NCI-H510A (cell line): ENCODE results near the gene SMYD1.

Experiments
- DNase-seq: peaks from one replicate; lab custom pipeline; 2025; lab: John Stamatoyannopoulos, UW

The SMYD1 gene

GRCh38 chr2:88055371-88056128, 12.1 kb upstream of the SMYD1 start, which contains the start of gene KRCC1:
Gene KRCC1 (minus strand): TSS chr2:88055783. CDS start chr2:88028563, 27,220 bp downstream.
- DNase-seq: peak; percentile 56

- no peak for DNase-seq
Measured at GRCh38 chr2:88057437-88057844, 10.2 kb upstream of the SMYD1 start.

GRCh38 chr2:88058191-88058590, 9.4 kb upstream of the SMYD1 start:
- no peak for DNase-seq

GRCh38 chr2:88059979-88060906, 7.4 kb upstream of the SMYD1 start:
- no peak for DNase-seq

GRCh38 chr2:88060907-88061275, 6.7 kb upstream of the SMYD1 start:
- DNase-seq: no peak

GRCh38 chr2:88061295-88061694, 6.3 kb upstream of the SMYD1 start:
- DNase-seq: no peak

- no peak for DNase-seq
Measured at GRCh38 chr2:88066543-88066942, 1.1 kb upstream of the SMYD1 start.

GRCh38 chr2:88067189-88067588, 436 bp upstream of the SMYD1 start:
- no peak for DNase-seq

GRCh38 chr2:88068044-88068443, 419 bp downstream of the SMYD1 start:
- DNase-seq: no peak

GRCh38 chr2:88069117-88069516, 1.5 kb downstream of the SMYD1 start:
- no peak for DNase-seq

- DNase-seq: no peak
Measured at GRCh38 chr2:88070055-88070454, 2.4 kb downstream of the SMYD1 start.

- no peak for DNase-seq
Measured at GRCh38 chr2:88071365-88071764, 3.7 kb downstream of the SMYD1 start.

GRCh38 chr2:88074150-88074549, 6.5 kb downstream of the SMYD1 start:
- DNase-seq: no peak

- DNase-seq: no peak
Measured at GRCh38 chr2:88074854-88075292, 7.2 kb downstream of the SMYD1 start.

GRCh38 chr2:88077080-88077479, 9.5 kb downstream of the SMYD1 start:
- no peak for DNase-seq

GRCh38 chr2:88078643-88079172, 11.1 kb downstream of the SMYD1 start:
- no peak for DNase-seq

- no peak for DNase-seq
Measured at GRCh38 chr2:88080545-88080944, 12.9 kb downstream of the SMYD1 start.

GRCh38 chr2:88081924-88082608, 14.4 kb downstream of the SMYD1 start:
- DNase-seq: no peak

GRCh38 chr2:88082781-88083180, 15.2 kb downstream of the SMYD1 start:
- no peak for DNase-seq

GRCh38 chr2:88085099-88085498, 17.5 kb downstream of the SMYD1 start:
- DNase-seq: no peak

GRCh38 chr2:88085602-88086001, 18.0 kb downstream of the SMYD1 start:
- no peak for DNase-seq

- DNase-seq: no peak
Measured at GRCh38 chr2:88086401-88086800, 18.8 kb downstream of the SMYD1 start.
